HG02938 (cell line): Measurements from ENCODE around the gene RYR1.

Experiments used
- ATAC-seq: cut with Tn5 transposase; IDR thresholded peaks from one replicate; pipeline ENCODE4 v1.9.1; 2021; ENCODE audit warnings: mild to moderate bottlenecking, moderate library complexity; ENCODE audit not compliant: unreplicated experiment

The RYR1 gene

DNA sequence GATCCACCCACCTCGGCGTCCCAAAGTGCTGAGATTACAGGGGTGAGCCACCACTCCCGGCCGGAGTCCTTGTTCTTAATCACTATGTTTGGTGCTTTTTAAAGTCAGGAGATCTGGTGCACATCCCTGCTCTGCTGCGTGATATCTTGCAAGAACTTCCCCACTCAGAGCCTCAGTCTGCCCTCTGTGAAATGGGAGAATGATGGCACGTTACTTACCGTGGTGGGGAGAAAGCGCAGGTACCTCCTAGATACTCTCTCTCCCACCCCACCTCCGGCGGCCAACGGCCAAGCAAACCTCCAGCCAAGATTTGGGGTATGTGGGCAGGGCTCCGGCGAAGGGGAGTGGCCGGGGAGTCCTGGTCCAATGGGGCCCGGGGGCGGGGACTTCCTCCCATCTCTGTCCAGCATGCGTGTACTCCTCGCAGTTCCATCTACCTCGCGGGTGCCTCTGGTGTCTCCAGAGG lies at the start of gene RYR1:
TSS of gene RYR1 (plus strand) at position 424 of the 466 bp plus-strand sequence. CDS start 139 bp downstream, outside the sequence.
- no peak for ATAC-seq

DNA sequence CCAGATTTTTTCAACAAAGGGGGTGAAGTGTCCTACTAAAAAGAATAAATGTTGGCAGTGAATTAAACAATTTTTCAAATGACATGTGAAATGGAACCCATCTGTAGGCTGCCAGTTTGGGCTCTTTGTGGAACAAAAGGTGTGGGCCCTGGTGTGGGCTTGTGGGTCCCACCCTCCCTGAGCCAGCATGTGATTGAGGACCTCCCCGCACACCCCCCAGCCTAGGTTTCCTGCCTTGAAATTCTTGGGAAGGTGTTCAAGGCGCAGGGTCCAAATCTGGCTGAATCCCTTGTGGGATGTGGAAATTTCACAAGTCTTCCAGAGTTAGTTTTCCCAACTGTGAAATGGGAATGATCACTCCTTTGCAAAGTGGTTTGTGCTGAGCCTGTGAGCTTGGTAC lies 49.7 kb upstream of the RYR1 start:
- ATAC-seq: no peak

DNA sequence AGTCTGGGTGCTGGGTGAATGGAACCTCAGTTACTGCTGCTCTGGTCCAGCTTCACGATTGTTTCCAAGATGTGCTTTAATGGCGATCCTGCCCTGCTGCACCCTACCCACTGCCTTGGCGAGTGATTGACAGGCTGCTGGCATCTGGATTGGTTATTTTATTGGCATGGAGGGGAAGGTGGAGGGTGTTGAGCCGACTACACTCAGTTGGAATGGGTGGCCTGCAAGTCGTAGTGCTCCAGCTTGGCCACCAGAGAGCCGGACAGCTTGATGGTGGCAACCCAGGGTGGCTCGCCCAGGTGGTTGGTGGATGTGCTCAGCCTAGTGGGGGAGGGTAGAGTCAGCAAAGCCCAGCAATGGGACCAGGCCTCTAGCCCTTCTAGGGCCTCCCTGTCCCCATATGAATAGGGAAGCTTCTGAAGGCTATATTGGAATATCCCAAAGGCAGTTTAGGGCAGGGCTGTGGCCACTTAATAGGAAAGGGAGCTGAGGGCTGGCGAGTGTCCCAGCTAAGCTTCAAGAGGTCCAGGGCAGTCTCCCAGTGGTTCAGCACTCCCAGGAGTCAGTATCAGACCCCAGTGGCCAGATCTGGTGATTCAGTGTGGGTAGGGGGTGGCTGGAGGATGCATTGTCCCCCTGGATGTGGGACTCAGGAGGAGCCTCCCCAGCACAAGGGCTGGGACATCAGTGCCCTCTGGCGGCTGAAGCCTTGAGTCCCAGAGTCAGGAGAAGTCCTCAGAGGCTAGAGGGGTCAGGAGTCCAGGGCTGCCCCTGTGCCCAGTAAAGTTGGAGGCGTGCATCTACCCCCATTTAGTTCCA lies 49.1 kb upstream of the RYR1 start:
- no peak for ATAC-seq

- ATAC-seq: no peak
Observed at GRCh38 chr19:38385057-38385803, 48.3 kb upstream of the RYR1 start.

- no peak for ATAC-seq
Observed at GRCh38 chr19:38385804-38386257, 47.7 kb upstream of the RYR1 start.

DNA sequence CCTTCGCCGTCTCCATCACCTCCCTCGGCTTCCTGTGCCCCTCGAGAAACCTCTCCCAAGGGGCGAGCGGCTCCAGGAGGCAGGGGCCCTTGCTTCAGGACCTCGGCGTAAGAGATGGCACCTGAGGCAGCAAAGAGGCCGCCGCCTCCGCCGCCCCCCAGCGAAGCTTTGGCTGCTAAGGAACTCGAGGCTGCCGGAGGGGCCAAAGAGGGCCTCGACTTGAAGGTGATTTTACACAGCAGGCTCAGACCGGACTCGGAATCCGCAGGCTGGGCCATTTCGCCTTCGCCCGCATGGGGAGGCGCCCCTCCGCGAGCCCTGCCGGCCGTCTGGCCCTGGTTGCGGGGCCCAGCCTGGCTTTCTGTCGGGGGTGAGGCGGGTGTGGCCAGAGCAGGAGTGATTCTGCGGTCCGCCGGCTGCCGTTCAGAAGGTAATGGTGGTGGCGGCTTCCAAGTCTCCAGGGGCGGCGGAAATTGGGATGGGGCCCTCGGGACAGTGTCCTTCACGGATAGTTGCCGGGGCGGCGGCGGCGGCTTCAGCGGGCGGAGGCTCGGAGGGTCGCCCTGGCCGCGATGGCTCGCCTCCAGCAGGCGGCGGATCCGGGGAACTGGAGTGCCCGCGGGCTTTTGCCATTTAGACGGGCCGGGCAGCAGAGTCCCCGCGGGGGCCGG lies 47.1 kb upstream of the RYR1 start:
- no peak for ATAC-seq

GRCh38 chr19:38386971-38387549 lies 46.4 kb upstream of the RYR1 start:
- no peak for ATAC-seq

DNA sequence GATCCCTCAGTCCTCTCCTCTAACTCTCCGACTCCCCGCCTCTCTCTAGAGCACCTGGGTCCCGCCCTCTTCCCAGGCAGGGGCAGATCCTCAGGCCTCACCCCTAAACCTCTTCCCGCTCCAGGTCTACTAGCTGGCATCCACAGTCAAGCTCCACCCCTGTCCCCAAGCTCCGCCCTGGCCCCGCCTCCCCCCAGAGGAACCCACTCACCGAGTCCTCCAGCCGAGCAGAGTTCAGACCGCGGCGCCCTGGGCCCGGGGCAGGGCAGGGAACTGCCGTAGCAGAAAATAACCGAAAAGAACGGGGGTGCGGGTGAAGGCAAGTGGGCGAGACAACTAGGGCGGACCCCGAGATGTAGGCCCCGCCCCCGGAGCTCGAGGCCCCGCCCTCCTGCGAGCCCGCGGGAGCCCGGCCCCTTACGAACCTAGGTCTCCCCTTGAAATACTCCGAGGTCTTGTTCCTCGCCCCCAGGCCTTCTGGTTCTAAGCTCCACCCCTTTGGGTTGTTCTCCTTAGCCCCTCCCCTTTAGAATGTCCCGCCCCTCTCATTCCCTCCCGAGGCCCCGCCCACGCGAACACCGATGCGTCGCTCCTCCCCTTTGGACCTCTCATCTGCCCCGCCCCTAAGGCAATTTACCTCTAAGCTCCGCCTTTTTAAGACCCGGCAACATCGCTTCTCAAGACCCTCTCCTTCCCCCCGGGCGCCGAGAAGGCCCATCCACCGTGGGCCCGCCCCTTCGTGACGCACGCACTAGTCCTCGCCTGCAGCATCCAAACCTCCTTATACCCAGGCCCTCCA lies 45.7 kb upstream of the RYR1 start, which contains the start of gene GGN:
TSS of gene GGN (minus strand) at position 485 of the 799 bp plus-strand sequence. CDS start 773 bp downstream, outside the sequence.
- ATAC-seq: no peak

GRCh38 chr19:38388349-38389100 lies 45.0 kb upstream of the RYR1 start, which contains the start of gene SPRED3:
Gene SPRED3, plus strand, starts transcription at chr19:38388697. Its CDS starts 1,606 bp downstream, at chr19:38390303.
- no peak for ATAC-seq

DNA sequence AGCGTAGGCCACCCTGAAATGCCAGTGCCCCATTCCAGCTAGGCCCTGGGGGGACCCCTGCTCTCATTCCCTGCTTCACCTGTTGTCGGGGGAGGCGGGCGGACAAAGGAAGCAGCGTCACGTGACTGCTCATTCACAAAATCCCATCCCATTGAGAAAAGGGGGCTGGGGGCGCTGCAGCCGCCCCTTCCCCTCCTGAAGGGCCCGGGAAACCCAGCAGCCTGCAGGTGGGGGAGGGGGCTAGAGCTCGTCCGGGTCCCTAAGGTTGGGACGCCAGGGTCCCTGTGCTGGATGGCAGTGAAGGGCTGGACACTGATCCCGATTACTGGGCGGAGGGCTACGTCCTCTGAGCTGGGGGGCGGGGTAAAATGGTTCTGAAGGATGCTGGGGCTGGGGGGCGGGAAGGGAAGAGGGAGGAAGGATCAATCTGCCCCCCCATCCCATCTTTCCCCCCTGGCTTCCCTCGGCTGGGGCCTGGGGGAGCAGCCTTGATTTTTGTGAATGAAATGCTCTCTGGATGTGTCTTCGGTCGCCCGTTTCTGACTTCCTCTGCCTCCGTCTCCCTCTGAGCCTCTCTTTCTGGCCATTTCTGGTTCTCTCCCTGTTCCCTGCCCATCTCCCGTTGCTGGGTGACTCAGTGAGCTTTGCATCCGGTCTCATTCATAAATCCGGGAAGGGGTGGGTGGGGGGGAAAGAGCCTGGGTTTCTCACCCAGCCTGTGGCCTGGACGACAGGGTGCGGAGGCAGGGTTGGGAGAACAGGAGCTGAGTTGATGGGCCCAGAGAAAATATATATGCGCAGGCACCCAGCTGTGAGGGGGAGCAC lies 44.2 kb upstream of the RYR1 start:
- ATAC-seq: no peak

GRCh38 chr19:38389957-38390924 lies 43.2 kb upstream of the RYR1 start:
- ATAC-seq: no peak

GRCh38 chr19:38391911-38392464 lies 41.5 kb upstream of the RYR1 start:
- no peak for ATAC-seq

DNA sequence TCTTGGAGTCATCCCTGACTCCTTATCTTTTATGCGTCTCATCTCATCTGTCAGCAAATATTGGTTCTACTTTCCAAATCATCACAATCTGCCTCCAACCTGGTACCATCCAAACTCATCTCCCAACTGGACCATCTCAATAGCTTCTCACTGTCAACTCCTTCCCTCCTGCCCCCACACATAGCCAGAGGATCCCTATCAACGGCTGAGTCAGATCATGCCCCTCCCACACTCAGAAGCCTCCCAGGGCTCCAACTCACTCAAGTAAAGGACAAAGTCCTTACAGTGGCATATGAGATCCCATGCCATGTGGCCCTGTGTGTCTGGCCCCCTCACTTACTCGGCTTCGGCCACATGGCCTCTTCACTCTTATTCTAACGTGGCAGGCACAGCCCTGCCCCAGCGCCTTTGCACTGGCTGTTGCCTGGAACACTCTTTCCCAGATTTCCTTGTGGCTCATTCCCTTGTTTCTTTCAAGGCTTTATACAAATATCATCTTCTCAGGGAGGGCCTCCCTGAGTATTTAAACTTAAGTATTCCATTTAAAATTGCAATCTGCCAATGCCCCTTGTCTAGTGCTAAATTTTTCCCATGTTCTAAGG lies 40.7 kb upstream of the RYR1 start:
- no peak for ATAC-seq

DNA sequence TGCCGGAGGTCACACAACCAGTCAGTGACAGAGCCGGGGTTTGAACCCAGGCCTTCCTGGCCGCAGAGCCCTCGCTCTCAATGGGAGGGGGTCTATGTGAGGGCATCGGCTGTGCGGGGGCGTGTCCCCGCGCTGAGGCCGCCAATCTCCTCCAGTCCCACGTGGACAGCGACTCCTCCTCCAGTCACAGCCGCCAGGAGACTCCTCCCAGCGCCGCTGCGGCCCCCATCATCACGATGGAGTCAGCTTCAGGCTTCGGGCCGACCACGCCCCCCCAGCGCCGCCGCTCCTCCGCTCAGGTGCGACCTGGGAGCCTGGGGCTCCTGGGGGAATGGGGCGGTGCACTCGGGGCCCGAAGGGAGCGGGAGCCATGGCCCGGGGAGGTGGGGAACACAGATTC lies 39.0 kb upstream of the RYR1 start:
- no peak for ATAC-seq

DNA sequence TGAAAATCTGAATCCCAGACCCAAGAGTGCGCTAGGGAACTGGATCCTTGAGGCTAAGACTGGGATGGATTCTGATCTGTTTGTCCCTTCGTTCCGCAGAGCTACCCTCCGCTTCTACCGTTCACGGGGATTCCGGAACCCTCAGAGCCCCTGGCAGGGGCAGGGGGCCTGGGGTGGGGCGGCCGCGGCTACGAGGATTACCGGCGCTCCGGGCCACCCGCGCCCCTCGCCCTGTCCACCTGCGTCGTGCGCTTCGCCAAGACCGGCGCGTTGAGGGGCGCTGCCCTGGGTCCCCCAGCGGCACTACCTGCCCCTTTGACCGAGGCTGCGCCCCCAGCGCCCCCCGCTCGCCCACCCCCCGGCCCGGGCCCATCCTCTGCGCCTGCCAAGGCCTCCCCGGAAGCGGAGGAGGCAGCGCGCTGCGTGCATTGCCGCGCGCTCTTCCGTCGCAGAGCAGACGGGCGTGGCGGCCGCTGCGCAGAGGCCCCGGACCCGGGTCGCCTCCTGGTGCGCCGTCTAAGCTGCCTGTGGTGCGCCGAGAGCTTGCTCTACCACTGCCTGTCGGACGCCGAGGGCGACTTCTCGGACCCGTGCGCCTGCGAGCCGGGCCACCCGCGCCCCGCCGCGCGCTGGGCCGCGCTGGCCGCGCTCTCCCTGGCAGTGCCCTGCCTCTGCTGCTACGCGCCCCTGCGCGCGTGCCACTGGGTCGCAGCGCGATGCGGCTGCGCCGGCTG lies 37.9 kb upstream of the RYR1 start:
- no peak for ATAC-seq

GRCh38 chr19:38399081-38399480 lies 34.4 kb upstream of the RYR1 start:
- ATAC-seq: no peak
